ENCODE results near the gene PRKCI.

The PRKCI gene

DNA sequence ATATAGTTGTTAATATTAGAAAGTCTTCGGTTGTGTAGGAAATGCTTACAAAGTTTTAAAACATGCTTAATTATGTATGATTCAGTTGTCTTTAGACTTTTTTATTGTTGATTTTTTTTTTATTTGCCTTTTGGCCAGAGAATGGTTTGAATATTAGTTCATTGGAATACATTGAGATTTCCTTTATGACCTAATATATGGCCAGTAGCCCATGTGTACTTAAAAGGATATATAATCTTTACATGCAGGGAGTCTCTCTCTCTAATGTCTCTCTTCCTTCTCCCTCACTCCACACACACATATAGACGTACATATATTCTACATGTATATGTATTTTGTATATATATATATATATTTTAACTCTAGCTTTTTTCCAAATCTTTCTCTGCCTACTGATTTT, 68.0 kb downstream of the PRKCI start:
- no peaks in the 10 kb centered on the region for H3K4me1 Mint-ChIP-seq
- H3K4me3 Mint-ChIP-seq, result no peak overlapping the region
- TF ChIP-seq, protein P1, sequence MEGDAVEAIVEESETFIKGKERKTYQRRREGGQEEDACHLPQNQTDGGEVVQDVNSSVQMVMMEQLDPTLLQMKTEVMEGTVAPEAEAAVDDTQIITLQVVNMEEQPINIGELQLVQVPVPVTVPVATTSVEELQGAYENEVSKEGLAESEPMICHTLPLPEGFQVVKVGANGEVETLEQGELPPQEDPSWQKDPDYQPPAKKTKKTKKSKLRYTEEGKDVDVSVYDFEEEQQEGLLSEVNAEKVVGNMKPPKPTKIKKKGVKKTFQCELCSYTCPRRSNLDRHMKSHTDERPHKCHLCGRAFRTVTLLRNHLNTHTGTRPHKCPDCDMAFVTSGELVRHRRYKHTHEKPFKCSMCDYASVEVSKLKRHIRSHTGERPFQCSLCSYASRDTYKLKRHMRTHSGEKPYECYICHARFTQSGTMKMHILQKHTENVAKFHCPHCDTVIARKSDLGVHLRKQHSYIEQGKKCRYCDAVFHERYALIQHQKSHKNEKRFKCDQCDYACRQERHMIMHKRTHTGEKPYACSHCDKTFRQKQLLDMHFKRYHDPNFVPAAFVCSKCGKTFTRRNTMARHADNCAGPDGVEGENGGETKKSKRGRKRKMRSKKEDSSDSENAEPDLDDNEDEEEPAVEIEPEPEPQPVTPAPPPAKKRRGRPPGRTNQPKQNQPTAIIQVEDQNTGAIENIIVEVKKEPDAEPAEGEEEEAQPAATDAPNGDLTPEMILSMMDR (IDR thresholded peaks at IDR 0.05; ENCODE audit: unreplicated experiment in 3 of 3), result no peak
- H3K36me3 Mint-ChIP-seq (ENCODE audit: low read depth), result peaks cover 60% of the 10 kb centered on the region
- no peaks in the 10 kb centered on the region for H3K27me3 Mint-ChIP-seq (ENCODE audit: low read depth)
- H3K9me3 Mint-ChIP-seq, result no peaks in the 10 kb centered on the region
- no peak overlapping the region for H3K27ac Mint-ChIP-seq

DNA sequence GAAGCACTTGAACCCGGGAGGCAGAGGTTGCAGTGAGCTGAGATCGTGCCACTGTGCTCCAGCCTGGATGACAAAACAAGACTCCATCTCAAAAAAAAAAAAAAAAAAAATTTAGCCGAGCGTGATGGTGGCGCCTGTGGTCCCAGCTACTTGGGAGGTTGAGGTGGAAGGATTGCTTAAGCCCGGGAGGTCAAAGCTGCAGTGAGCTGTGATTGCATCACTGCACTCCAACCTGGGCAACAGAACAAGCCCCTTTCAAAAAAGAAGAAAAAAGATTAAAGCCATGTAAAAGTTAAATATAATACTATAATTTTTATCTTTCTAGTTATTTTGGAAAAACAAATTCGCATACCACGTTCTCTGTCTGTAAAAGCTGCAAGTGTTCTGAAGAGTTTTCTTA, 73.4 kb downstream of the PRKCI start:
- no peak overlapping the region for H3K4me3 Mint-ChIP-seq
- peaks cover 53% of the 10 kb centered on the region for H3K36me3 Mint-ChIP-seq (ENCODE audit: low read depth)
- no peaks in the 10 kb centered on the region for H3K4me1 Mint-ChIP-seq
- H3K9me3 Mint-ChIP-seq, result no peaks in the 10 kb centered on the region
- H3K27ac Mint-ChIP-seq, result no peak overlapping the region
- no peaks in the 10 kb centered on the region for H3K27me3 Mint-ChIP-seq (ENCODE audit: low read depth)
- TF ChIP-seq, protein P1 (IDR thresholded peaks at IDR 0.05; ENCODE audit: unreplicated experiment in 3 of 3), result no peak

DNA sequence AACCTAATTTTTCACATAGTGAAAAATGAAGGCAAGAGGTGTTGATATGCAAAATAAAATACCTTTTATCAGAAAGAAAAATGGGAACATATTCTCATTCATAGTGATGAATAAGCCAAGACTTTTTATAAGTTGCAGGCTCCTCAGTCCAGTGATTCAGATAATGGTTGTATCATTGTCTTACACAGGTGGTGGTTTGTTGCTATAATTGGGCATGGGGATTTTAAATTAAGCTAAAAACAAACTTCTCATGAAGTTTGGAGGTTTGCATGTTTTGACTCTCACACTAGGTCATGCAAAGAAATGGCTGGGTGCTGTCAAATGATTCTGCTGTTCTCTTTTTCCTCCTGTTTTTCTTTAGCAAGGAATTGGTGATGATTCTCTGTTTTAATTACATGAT, 74.5 kb downstream of the PRKCI start:
- peaks cover 45% of the 10 kb centered on the region for H3K36me3 Mint-ChIP-seq (ENCODE audit: low read depth)
- TF ChIP-seq, protein P1 (IDR thresholded peaks at IDR 0.05; ENCODE audit: unreplicated experiment in 3 of 3), result no peak
- no peaks in the 10 kb centered on the region for H3K9me3 Mint-ChIP-seq

DNA sequence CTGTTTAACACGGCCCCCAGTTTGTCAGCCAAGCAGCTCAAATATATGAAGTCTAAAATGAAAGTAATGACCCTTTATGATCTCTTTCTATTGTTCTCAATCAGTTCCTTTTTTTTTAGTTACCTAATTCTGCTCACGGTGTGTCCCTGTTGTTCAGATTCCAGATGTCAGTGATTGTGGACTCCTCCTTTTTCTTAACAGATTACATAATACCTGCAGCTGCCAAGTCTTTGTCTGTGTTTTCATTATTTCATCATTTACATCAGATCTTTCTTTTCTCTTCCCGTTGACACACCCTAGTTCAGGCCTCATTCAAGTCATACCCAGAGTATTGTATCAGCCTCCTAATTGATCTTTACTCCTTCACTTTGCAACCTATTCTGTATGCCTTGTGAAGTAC, 79.2 kb downstream of the PRKCI start:
- H3K27me3 Mint-ChIP-seq (ENCODE audit: low read depth), result no peaks in the 10 kb centered on the region
- H3K27ac Mint-ChIP-seq, result no peak overlapping the region
- TF ChIP-seq, protein P1 (IDR thresholded peaks at IDR 0.05; ENCODE audit: unreplicated experiment in 3 of 3), result no peak
- no peak overlapping the region for H3K4me3 Mint-ChIP-seq
- H3K9me3 Mint-ChIP-seq, result no peaks in the 10 kb centered on the region
- no peaks in the 10 kb centered on the region for H3K4me1 Mint-ChIP-seq
- peaks cover 26% of the 10 kb centered on the region for H3K36me3 Mint-ChIP-seq (ENCODE audit: low read depth)

More for the DNA sequence above, 74.5 kb downstream of the PRKCI start:
- no peak overlapping the region for H3K4me3 Mint-ChIP-seq
- H3K27me3 Mint-ChIP-seq (ENCODE audit: low read depth), result no peaks in the 10 kb centered on the region
- H3K4me1 Mint-ChIP-seq, result no peaks in the 10 kb centered on the region
- H3K27ac Mint-ChIP-seq, result no peak overlapping the region

DNA sequence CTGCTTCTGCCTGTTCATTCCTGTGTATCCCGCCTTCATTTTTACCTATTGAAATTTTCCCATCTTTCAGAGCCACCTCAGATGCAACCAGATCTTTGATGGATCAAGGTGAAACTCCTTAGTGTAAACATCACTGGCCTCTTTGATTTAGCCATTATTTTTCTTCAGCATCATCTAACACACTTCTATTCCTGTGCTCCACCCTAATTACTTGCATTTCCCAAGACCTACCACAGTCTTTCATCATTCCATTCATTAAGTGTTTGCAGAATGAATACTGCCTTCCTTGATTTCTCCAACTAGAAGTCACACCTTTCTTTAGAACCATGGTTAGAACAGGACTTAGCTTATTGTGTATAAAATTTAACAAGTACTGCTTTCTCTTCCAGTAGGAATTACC, 79.8 kb downstream of the PRKCI start:
- H3K4me1 Mint-ChIP-seq, result no peaks in the 10 kb centered on the region
- no peak overlapping the region for H3K4me3 Mint-ChIP-seq
- H3K27me3 Mint-ChIP-seq (ENCODE audit: low read depth), result no peaks in the 10 kb centered on the region
- TF ChIP-seq, protein P1 (IDR thresholded peaks at IDR 0.05; ENCODE audit: unreplicated experiment in 3 of 3), result no peak
- no peak overlapping the region for H3K27ac Mint-ChIP-seq
- H3K9me3 Mint-ChIP-seq, result no peaks in the 10 kb centered on the region
- peaks cover 20% of the 10 kb centered on the region for H3K36me3 Mint-ChIP-seq (ENCODE audit: low read depth)

DNA sequence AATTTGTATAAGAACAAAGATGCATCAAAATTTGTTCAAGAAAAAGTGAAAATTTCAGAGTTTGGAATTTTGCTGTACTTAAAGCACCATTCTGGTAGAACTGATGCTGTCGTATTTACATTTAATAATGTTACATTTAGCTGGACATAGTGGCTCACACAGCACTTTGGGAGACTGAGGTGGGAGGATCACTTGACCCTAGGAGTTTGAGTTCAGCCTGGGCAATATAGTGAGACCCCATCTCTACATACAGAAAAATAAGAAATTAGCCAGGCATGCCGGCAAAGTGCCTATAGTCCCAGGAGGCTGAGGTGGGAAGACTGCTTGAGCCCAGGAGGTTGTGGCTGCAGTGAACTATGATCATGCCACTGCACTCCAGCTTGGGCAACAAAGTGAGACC, 83.8 kb downstream of the PRKCI start:
- TF ChIP-seq, protein P1 (IDR thresholded peaks at IDR 0.05; ENCODE audit: unreplicated experiment in 3 of 3), result no peak
- Mint-ChIP-seq H3K9me3 (no peaks in the 10 kb centered on the region), H3K4me3 (no peak overlapping the region), H3K36me3 (ENCODE audit: low read depth) (peaks cover 12% of the 10 kb centered on the region), H3K27me3 (ENCODE audit: low read depth) (no peaks in the 10 kb centered on the region), H3K27ac (no peak overlapping the region), H3K4me1 (peaks cover 4% of the 10 kb centered on the region)
